Measurements from ENCODE around the gene NIPAL3.
"Not testable (repeated sequence)": the region's sequence is repeated elsewhere in the genome, so short reads cannot be mapped to it uniquely, and the experiment has no call there.

NIPAL3 gene

GRCh38 chr1:24481101-24481500 is 65.5 kb downstream of the NIPAL3 start:
- no peak overlapping the region for H3K4me3 ChIP-seq (ENCODE audit: control insufficient read depth, low read depth, low read length)
- no peak for TF ChIP-seq CTCF (IDR thresholded peaks at IDR 0.05; ENCODE audit: control insufficient read depth, insufficient read depth, low read depth, low read length, missing control alignments)

GRCh38 chr1:24481843-24482610 is 66.4 kb downstream of the NIPAL3 start:
- no peak for DNase-seq (ENCODE audit: low read depth)
- no peak for TF ChIP-seq CTCF (IDR thresholded peaks at IDR 0.05; ENCODE audit: control insufficient read depth, insufficient read depth, low read depth, low read length, missing control alignments)
- no peak overlapping the region for H3K4me3 ChIP-seq (ENCODE audit: control insufficient read depth, low read depth, low read length)

More at GRCh38 chr1:24481101-24481500, 65.5 kb downstream of the NIPAL3 start:
- no peak for DNase-seq (ENCODE audit: low read depth)

DNA sequence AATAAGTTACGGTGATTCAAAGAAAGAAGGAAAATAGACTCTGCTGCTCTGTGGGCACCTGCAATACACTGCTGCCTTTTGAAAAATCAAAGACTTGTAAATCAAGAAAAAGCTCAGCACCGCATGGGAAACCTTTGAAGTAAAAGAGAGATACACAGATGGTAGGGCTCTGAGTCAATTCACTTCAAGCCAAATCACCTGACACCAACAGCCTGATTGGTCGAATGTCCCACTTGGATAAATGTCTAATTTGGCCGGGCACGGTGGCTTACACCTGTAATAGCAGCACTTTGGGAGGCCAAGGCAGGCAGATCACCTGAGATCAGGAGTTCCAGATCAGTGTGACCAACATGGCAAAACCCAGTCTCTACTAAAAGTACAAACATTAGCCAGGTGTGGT is 67.8 kb downstream of the NIPAL3 start:
- no peak for TF ChIP-seq CTCF (IDR thresholded peaks at IDR 0.05; ENCODE audit: control insufficient read depth, insufficient read depth, low read depth, low read length, missing control alignments)
- no peak for DNase-seq (ENCODE audit: low read depth)
- no peak overlapping the region for H3K4me3 ChIP-seq (ENCODE audit: control insufficient read depth, low read depth, low read length)

DNA sequence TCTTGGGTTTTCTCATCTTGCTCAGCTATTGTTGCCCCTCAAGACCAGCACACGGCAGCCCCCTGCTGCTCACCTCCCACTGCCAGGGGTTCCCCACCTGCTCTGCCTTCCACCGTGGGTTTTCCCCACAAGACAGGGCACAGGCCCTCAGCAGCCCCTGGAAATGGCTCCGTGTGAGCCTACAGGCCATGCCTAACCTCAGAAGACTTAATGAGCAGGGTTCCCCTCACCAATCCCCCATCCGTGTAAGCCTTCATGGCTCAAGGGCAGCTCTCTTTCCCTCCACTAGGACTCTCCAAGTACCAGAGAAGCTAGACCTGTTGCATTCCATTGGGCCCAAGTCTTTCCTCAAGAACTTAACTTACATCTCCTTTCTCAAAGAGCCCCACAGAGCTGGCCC is 68.6 kb downstream of the NIPAL3 start:
- DNase-seq (ENCODE audit: low read depth), result no peak
- no peak overlapping the region for H3K4me3 ChIP-seq (ENCODE audit: control insufficient read depth, low read depth, low read length)
- no peak for TF ChIP-seq CTCF (IDR thresholded peaks at IDR 0.05; ENCODE audit: control insufficient read depth, insufficient read depth, low read depth, low read length, missing control alignments)

DNA sequence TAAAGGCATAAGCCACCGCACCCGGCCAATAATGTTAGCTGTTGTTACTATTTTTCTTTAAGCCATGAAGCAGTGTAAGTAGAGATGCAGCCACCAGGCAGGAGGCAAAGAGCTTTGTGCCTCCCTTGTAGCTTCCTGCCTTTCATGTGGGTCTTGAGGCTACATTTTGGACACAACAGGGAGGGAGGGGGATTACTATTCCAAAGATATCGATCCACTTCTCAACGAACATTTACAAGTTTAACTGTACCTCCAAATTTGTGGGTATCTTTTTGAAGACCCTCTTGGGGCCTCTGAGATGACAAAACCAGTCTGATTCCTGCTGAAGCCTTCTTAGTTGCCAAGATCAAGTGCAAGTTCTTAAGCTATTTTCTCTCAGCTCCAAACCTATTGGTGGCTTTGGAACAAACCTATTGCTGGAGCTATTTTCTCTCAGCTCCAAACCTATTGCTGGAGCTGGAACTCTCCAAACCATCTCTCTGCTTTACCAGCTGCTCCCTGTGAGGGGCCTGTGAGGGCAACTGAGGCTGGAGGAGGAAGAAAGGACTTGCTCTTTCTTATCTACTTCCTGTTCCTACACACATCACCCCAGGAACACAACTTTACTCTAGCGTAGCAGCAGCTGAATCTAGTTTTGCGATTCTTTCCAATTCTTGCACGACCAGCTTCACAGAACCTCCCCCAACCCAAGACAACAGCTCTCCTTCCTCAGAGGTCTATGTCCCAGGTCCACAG is 70.9 kb downstream of the NIPAL3 start:
- TF ChIP-seq CTCF (IDR thresholded peaks at IDR 0.05; ENCODE audit: control insufficient read depth, insufficient read depth, low read depth, low read length, missing control alignments), result no peak
- no peak overlapping the region for H3K4me3 ChIP-seq (ENCODE audit: control insufficient read depth, low read depth, low read length)
- DNase-seq (ENCODE audit: low read depth), result no peak

- TF ChIP-seq CTCF (IDR thresholded peaks at IDR 0.05; ENCODE audit: control insufficient read depth, insufficient read depth, low read depth, low read length, missing control alignments), result no peak
- no peak for DNase-seq (ENCODE audit: low read depth)
- no peak overlapping the region for H3K4me3 ChIP-seq (ENCODE audit: control insufficient read depth, low read depth, low read length)
Measured at GRCh38 chr1:24487455-24487854, 71.9 kb downstream of the NIPAL3 start.

DNA sequence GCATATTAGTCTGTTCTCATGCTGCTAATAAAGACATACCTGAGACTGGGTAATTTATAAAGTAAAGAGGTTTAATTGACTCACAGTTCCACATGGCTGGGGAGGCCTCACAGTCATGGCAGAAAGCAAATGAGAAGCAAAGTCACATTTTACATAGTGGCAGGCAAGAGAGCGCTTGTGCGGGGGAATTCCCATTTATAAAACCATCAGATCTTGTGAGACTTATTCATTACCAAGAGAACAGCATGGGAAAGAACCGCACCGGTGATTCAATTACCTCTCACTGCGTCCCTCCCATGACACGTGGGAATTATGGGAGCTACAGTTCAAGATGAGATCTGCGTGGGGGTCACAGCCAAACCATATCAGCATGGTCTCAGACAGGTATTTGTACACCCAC is 72.6 kb downstream of the NIPAL3 start:
- H3K4me3 ChIP-seq (ENCODE audit: control insufficient read depth, low read depth, low read length); DNase-seq (ENCODE audit: low read depth): not testable (repeated sequence)

All from AG09309 (cell line).